IPS DF 4.7 (cell line): ENCODE data around the gene TMEM86B.

ENCODE experiments used
- DNase-seq: peaks from one replicate; pipeline ENCODE4 v3.0.0-alpha.2; 2013; ENCODE audit warnings: low spot score; ENCODE audit errors: extremely low read depth

TMEM86B gene

DNA sequence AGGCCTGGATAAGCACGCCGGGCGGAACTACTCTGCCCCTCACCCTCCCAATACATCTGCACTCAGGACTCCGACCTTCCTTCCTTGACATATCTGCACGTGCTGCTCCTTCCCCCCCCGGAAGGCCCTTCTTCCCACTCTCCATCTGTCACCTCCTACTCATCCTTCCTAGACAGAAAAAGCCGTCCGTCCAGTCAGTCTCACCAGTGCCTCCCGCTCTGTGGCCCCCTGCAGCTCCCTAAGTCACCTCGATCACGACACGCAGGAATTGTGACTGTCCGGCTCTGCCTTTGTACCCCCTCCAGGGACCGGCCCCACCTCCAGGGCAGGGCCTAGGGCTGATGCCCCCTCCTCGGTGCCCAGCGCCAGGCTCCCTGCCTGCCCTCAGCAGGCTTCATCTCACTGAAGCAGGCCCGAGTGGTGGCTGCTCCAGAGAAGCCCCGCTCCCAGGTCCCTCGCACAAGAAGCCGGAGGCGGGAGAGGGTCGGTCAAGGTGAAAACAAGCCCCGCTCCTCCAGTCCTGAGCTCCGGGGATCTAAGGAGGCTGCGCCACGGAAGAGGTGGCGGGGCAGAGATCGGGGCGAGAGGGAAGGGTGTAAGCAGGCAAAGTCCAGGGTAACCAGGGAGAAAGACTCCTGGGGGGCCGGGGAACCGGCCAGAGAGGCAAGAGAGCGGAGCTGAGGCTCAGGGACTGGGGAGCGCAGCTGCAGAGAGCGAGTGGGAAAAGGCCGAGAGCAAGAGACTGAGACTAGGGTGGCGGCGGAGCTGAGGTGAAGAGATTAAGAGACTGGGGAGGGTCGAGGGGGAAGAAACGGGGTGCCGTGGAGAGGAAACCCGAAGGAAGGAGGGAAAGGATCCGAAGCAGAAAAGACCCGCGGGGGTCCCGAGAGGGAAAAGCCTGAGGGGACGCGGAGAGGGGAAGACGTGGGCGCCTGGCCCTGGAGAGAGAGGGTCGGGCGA, 29.2 kb upstream of the TMEM86B start:
- DNase-seq: no peak

- DNase-seq: no peak
Measured at GRCh38 chr19:55256562-55257460, 28.2 kb upstream of the TMEM86B start.

GRCh38 chr19:55255618-55256423, 27.3 kb upstream of the TMEM86B start:
- no peak for DNase-seq

DNA sequence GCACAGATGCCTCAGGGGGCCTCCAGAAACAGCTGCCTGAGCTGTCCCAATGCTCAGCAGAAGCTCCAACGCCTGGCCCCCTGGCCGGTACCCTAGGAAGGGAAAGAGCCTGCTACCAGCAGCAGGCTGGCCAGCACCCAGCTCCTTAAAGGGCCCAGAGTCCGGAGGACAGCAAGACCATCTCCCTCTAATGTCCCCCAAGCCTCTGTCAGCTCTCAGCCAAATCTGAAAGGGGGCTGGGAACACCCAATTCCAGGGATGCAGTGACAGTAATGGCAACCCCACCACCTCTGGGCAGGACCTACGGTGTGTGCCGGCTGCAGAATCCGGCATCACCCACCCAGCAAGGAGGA, 26.0 kb upstream of the TMEM86B start:
- DNase-seq: no peak

- no peak for DNase-seq
Measured at GRCh38 chr19:55253842-55254624, 25.5 kb upstream of the TMEM86B start.

DNA sequence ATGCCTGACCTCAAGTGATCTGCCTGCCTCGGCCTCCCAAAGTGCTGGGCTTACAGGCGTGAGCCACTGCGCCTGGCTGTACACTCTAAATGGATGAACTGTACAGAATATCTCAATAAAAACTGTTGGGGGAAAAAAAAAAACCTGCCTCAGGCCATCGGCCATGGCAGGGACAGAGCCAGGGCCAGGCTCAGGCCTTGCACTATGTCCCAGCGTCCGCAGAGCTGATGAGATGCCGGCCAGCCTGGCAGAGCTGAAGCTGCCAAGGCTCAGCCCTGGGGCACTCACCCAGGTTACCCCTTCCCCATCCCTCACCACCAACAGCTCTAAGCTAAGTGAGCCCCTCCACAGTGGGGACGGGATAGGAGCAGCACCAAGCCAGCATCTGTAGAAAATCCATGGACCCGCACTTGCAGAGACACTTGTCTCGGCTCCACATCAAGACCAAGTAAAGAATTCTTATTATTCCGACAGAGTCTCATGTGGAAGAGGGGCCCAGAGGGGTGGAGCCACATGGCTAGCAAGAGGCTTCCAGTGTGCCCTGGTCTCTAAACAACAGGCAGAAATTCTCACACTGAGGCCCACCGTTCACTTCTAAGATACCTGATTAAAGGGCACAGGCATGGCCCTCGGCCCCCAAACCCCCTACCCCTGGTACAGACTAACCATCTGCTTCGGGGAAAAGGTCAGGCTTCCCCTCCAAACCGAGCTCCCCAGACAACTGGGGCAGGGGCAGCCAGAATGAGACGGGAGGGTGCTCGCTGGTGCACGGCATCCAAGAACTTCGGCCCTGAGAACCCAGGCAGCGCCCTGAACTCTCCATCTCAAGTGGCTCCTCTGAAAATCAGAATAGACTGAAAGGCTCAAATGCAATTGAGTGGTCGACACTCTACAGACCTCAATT, 24.4 kb upstream of the TMEM86B start:
- DNase-seq: no peak

DNA sequence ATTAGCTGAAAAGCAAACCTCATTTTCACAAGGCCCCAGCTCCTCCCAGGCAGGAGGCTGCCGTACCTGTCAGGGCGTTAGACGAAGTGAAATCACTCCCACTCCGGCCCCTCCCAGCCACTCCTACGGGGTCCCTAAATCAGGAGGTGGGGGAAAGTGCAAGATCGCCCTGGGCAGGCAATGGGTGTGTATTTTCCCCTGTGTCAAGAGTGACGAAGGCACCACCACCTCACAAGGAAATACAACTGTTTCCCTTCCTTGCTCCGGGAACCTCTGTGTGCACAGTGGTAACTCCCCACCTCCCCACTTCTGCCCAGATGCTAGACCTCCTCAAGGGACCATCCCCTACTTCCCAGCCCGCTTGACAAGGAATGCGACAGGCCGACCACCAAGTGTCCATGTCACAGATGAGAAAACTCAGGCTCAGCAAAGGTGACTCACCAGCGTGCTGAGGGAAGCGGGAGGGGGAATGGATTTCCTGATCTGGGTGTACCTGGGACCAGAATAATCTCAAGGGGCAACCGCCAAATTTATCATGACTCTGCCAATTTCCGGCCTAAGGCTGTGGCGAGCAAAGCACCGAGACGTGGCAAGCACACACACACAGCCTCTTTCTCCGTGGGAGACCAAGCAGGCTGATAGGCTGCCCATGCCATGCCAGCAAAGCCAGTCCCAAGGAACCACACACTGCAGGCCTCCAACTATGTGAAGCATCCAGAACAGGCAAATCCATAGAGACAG, 22.9 kb upstream of the TMEM86B start:
- no peak for DNase-seq

DNA sequence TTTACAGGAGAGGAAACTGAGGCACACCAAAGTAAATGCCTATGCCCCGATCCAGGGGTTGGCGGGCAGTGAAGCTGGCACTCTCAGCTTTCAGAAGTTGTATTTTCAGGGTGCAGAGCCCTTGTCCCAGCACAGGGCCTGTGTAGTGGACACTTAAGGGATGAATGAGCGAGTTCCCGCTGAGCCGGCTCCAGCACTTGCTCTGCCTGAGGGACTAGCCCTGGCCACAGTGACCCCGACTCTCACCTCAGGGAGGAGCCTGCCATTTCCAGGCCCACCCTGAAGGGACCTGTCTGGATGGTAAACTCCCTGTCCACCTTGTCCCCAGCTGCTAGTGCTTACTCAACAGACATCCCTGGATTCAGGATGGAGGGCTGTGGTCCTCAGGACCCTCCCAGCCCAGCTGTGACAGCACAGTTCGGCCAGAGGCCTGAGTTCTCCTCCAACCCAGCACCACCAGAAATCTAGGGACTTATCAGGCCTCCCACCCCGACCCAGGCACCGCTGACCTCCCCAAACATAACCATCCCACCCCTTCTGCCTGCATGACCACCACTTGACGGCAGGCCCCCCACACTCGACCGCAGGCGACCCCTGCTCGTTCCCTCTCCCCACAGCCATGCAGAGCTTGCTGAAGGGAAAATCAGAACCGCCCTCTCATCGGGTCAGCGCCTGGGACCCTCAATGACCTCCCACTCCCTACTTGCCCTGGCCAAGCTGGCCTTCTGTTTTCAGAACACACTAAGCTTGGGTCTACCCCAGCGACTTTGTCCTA, 21.9 kb upstream of the TMEM86B start:
- DNase-seq: no peak

DNA sequence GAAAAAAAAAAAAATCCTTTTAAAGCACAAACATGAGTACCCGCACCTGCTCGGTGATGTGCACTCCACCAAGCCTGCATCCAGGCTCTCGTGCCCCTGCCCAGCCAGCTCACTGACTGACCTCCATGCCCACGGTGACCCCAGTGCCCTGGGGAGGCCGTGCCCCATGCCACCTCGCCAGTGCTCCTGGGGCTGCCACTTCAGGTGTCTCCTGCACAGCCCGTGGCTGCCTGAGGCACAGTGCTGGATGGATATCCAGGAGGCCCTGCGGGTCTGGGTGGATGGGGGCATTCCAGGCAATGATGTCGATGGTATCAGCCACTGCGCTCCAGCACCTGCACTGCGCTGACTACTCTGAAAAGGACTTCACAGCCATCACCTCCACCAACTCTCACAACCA, 21.3 kb upstream of the TMEM86B start:
- no peak for DNase-seq

DNA sequence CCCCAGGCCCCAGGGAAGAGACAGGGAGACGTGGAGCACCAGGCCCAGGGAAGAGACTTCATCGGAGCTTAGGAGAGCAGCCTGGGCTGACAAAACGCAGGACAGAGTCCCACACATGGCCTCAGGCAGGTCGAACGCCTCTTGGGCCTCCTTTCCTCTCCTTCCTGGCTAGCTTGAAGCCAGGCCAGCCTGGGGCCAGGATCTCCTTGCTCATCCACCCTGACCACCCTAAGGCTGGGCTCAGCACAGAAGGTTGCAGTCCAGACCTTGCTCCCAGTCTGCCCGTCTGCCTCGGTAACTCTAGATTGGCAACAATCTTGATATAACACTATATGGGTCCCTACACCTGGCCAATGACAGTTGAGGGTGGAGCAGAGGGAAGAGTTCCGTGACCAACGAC, 20.1 kb upstream of the TMEM86B start:
- DNase-seq: no peak

GRCh38 chr19:55248166-55248675, 19.7 kb upstream of the TMEM86B start:
- no peak for DNase-seq

DNA sequence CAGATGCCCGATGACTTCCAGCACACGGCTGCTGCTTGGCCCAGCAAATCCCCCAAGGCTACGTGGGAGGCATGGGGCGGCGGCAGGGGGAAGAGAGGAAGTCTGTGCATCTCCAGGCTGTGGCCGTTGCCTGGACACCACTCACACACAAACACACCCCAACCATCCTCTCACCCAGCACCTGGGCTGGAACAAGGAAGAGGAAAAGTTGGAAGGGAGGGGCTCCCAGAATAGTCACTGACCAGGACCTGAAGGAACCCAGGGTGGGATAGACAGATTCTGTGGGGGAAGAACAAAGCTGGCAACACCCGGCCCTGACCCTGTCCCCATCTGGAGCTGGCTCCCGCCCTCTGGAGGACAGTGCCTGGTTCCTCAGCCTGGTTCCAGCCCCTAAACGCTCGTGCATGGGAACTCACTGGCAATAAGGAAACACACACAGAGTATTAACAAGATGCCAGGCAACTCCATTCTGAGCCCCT, 19.1 kb upstream of the TMEM86B start:
- no peak for DNase-seq

DNA sequence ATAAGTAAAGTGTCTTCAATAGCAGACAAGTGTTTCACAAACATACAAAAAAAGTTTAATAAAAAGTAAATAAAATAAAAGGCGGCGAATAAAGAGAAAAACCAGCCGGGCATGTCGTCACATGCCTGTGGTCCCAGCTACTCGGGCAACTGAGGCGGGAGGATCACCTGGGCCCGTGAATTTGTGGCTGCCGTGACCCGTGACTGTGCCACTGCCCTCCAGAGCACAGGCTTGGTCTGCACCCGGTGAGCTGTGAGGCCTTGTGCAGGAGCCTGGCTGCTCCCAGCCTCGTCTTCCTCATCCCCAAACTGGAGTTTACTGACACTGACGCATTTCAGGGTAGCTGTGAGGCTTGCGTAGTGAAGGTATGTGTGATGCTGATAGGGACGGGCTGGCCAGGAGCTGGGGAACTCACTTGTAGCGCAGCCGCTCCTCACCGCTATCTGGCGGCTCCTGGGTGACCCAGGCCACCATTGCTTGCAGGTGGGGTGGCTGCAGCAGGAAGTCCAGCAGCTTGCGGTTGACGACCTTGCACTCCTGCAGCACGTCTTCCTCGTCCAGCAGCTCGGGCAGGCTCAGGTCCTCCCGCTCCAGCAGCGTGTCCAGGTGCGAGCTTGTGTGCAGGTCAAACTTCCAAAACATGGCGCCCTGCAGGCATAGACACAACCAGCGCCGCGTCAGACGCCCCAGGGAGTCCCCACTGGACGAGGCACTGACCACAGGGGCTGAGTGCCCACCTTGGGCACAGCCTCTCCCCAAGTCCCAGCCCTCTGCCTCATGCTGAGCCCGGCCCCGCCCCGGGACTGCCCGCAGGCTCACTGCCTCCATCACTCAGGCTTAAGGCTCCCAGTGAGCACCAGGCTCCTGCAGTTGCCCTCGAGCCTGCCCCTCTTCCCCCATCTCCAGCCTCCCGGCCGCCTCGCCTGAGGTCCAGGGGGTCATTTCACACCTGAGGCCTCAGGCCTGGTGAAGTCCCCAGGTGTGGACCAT, 18.2 kb upstream of the TMEM86B start:
- no peak for DNase-seq

GRCh38 chr19:55245236-55245904, 16.8 kb upstream of the TMEM86B start:
- DNase-seq: no peak

DNA sequence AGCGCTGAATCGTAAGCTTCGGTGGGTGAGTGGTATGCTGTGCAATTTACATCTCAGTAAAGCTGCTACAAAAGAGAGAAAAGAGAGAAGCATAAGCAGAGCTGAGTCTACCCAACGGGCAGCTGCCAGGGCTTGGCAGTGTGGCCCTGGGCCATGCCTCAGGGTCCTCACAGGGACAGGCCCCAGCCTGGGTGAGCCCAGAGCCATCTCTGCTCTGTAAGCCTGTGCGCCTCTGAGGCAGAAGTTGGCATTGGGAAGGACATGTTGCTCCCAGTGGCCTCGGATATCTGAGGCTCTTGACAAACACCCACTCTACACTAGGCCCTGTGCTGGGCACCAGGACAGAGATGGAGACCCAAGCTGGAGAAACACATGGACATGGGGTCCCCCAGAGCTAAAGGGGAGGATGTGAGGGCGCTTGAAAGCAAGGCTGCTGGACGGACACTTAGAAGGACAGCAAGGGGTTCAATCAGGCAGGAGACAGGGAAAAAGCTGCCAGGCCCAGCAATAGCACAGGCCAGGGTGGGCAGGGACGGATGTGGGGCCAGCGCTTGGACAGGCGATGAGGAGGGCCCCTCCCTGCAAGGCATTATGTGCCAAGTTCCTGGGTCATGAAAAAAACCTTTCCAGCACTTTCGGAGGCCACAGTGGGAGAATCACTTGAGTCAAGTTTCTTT, 15.6 kb upstream of the TMEM86B start:
- no peak for DNase-seq
